Measurements from ENCODE around the gene DYRK3.

Gene DYRK3

DNA sequence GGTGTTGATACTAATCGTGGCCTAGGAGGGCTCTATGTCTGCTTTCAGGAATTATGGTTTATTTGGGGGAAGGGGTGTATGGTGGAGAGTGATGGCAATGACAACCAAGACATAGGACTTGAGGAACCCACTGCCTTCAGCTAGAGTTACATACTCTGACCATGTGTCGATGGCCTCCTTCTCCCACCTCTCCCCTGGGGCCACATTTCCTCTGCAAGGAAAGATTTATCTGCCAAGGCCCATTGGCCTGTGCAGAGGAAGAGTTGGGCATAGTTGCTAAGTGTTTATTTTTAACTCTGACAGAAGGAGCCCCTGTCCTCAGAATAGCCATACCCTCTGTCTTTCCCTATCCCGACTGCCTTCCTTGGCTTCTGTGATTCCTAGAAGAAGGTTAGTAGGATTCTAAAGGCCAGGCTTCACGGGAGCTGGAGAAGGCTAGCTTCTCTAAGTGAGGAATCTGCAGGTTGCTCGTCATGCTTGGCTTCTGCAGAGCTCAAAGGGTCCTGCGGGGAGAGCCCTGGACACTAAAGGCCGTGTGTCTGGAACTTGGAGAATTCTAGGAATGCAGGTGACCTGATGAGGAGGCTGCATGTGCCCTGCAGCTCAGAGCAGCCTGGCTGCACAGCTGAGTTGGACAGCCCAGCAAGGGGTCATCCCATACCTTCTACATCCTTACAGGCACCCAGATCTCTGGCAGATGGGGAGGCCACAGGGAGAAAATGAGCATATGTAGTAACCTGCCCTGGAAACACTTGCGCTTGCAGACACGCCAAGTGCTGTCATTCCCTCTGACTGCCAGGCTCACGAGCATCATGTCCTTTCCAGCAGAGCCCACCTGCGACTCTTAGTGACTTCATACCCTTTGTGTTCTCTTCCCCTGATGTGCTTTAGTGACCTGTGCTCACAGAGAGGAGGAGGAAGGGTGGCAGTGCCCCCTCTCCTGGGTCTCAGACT, 59.1 kb downstream of the DYRK3 start:
- H3K4me1 Mint-ChIP-seq, result peaks cover 88% of the 10 kb centered on the region
- no peak for ATAC-seq
- no peak overlapping the region for H3K27ac Mint-ChIP-seq
- no peak for DNase-seq
- H3K27me3 Mint-ChIP-seq, result no peaks in the 10 kb centered on the region
- no peaks in the 10 kb centered on the region for H3K9me3 Mint-ChIP-seq
- H3K4me3 Mint-ChIP-seq, result no peak overlapping the region

DNA sequence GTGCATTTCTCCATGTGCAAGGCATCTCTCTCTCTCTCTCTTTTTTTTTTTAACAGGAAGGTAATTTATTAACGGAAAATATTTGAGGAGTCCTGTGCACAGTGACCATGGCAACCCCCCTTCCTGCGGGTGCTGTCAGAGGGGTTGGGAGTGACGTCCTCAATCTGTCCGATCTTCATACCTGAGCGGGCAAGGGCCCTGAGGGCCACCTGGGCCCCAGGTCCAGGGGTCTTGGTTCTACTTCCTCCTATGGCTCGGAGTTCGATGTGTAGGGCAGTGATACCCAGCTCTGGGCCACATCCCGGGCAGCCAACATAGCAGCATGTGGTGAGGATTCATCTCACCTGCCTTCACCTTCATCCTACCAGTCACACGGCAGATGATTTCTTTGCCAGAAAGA, 60.4 kb downstream of the DYRK3 start:
- Mint-ChIP-seq H3K27ac (peak overlapping the region in 1 of 2 donors; percentile 50), H3K9me3 (no peaks in the 10 kb centered on the region), H3K4me3 (no peak overlapping the region), H3K4me1 (peaks cover 88% of the 10 kb centered on the region), H3K27me3 (no peaks in the 10 kb centered on the region)
- ATAC-seq (no peak), DNase-seq (no peak)

DNA sequence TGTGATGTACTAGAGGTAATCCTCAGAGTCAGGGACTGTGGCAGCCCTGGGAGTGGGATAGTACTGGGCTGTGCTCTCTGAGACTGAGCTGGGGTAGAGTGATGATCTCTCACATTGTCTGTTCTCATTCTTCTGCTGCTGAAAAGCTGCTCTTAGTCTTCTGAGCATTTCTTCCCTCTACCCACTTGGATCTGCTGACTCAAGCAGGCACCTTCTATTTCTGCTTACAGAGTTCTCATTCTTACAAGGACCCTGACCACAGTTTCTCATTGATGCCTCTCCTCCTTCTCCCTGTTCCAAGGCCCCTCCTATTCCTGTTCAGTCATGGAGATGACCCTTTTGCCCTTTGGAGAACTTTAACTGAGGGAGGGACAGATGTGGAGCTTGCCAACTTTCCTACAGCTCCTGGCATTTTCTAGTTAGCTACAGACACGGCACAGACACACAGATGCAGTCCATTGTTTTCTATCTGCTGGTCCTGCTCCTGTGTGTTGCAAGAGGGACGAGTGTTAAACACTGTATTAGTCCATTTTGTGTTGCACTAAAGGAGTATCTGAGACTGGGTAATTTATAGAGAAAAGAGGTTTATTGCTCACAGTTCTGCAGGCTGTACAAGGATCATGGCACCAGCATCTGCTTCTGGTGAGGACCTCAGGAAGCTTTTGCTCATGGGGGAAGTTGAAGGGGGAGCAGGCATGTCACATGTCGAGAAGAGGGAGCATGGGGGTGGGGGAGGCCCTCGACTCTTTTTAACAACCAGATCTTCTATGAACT, 61.7 kb downstream of the DYRK3 start:
- H3K4me1 Mint-ChIP-seq, result peaks cover 81% of the 10 kb centered on the region
- no peaks in the 10 kb centered on the region for H3K27me3 Mint-ChIP-seq
- DNase-seq (no peak), ATAC-seq (no peak)
- no peak overlapping the region for H3K4me3 Mint-ChIP-seq
- H3K27ac Mint-ChIP-seq, result no peak overlapping the region
- no peaks in the 10 kb centered on the region for H3K9me3 Mint-ChIP-seq

DNA sequence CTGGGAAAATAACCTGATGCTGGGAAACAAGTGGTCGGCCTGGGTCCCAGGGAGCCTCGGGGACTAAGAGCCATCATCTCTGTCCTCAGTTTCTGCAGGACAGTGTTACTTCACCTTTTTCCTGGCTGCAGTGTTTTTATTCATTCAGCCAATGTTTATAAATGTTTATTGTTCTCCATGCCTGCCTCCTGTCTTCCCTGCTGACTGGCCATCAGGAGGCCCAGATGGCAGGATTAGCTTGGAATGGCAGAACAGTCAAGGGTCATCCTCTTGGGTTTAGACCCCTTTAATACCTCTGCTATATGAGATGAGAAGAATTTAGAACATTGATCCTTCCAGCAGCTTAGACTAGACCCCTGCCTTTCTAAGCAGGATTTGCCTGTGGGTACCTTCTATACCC, 62.7 kb downstream of the DYRK3 start:
- ATAC-seq (no peak), DNase-seq (no peak)
- Mint-ChIP-seq H3K9me3 (no peaks in the 10 kb centered on the region), H3K27me3 (no peaks in the 10 kb centered on the region), H3K4me3 (no peak overlapping the region), H3K27ac (no peak overlapping the region), H3K4me1 (peaks cover 81% of the 10 kb centered on the region)

Data from stimulated activated naive CD8-positive, alpha-beta T cell treated with anti-CD3 and anti-CD28 coated beads, Interleukin-15, amount 100 ng/mL, for 72 hours (primary cell).